Karpas-422 (cell line): ENCODE measurements around the gene MDM4. TPM values are rescaled to one million over a fixed set of nuclear protein-coding genes. Genes with fewer than 3 reads are reported as not detected.
"Not testable (repeated sequence)": the region's sequence is repeated elsewhere in the genome, so short reads cannot be mapped to it uniquely, and the experiment has no call there.

Experiments
- DNase-seq: peaks from one replicate; pipeline ENCODE4 v3.0.0-alpha.2; 2015
- H2AFZ ChIP-seq: fragments of 200-600 bp; sonication (generic); 2 replicates; pipeline ENCODE4 v1.6.1; 2014; ENCODE audit warnings: antibody characterized with exemption, low read length, mixed read lengths
- H3K27ac ChIP-seq: fragments of 200-600 bp; sonication (generic); 2 replicates; pipeline ENCODE4 v1.5.1; 2014; ENCODE audit warnings: mild to moderate bottlenecking, low read length, moderate library complexity
- H3K27me3 ChIP-seq: fragments of 200-600 bp; sonication (generic); 2 replicates; pipeline ENCODE4 v1.6.1; 2014; ENCODE audit warnings: low read length, mixed read lengths
- H3K36me3 ChIP-seq: fragments of 200-600 bp; sonication (generic); 2 replicates; pipeline ENCODE4 v1.6.1; 2014; ENCODE audit warnings: low read length, mixed read lengths; ENCODE audit not compliant: insufficient read depth
- H3K4me1 ChIP-seq: fragments of 200-600 bp; sonication (generic); 2 replicates; pipeline ENCODE4 v1.6.1; 2014; ENCODE audit warnings: mild to moderate bottlenecking, low read length, mixed read lengths
- H3K4me2 ChIP-seq: fragments of 200-600 bp; sonication (generic); 2 replicates; pipeline ENCODE4 v1.6.1; 2014; ENCODE audit warnings: low read length, low read depth, mild to moderate bottlenecking; ENCODE audit not compliant: poor library complexity, severe bottlenecking
- H3K4me3 ChIP-seq: fragments of 200-600 bp; sonication (generic); 2 replicates; pipeline ENCODE4 v1.5.1; 2014; ENCODE audit warnings: mild to moderate bottlenecking, antibody characterized with exemption, low read length, mixed read lengths
- H3K79me2 ChIP-seq: fragments of 200-600 bp; sonication (generic); 2 replicates; pipeline ENCODE4 v1.6.1; 2014; ENCODE audit warnings: mild to moderate bottlenecking, low read length, mixed read lengths
- H3K9ac ChIP-seq: fragments of 200-600 bp; sonication (generic); 2 replicates; pipeline ENCODE4 v1.6.0; 2014; ENCODE audit warnings: low read length
- H3K9me2 ChIP-seq: fragments of 200-600 bp; sonication (generic), shearing (Covaris generic); replicated peaks from 2 replicates; pipeline ENCODE4 v1.6.0; 2014; ENCODE audit warnings: mild to moderate bottlenecking, low read length, moderate library complexity; ENCODE audit not compliant: insufficient read depth
- H3K9me3 ChIP-seq: fragments of 300-700, 200-600 bp; sonication (generic); 2 replicates; pipeline ENCODE4 v1.6.1; 2014; ENCODE audit warnings: low read length, mixed read lengths
- H4K20me1 ChIP-seq: fragments of 200-600 bp; sonication (generic); 2 replicates; pipeline ENCODE4 v1.6.1; 2014; ENCODE audit warnings: mild to moderate bottlenecking, antibody characterized with exemption, low read length, low read depth; ENCODE audit not compliant: insufficient read depth
- total RNA-seq: library from RNA; depleted of rRNA; stranded (reverse); fragments of >200 nt; shearing (Covaris generic); gene quantifications from 2 replicates; pipeline ENCODE4 v1.2.3, GENCODE V29; 2014; ENCODE audit warnings: low replicate concordance

MDM4 gene
- total RNA-seq, 1 experiment from 2014 or later = 96.9 TPM

GRCh38 chr1:204545881-204546280, 29.7 kb downstream of the MDM4 start:
- no peak for DNase-seq
- Histone ChIP-seq H3K9me3 (no peaks in the 10 kb centered on the region), H3K79me2 (peaks cover 49% of the 10 kb centered on the region), H3K4me2 (no peak overlapping the region), H3K4me3 (no peak overlapping the region), H3K27ac (no peak overlapping the region), H4K20me1 (0 out of 2 replicates have a peak, but pooled peaks cover 6% of the 10 kb centered on the region), H3K4me1 (no peaks in the 10 kb centered on the region), H3K9me2 (no peaks in the 10 kb centered on the region), H3K36me3 (peaks cover 92% of the 10 kb centered on the region), H2AFZ (no peak overlapping the region), H3K9ac (no peak overlapping the region), H3K27me3 (no peaks in the 10 kb centered on the region)

- Histone ChIP-seq H2AFZ (no peak overlapping the region), H3K9me3 (no peaks in the 10 kb centered on the region), H3K27ac (no peak overlapping the region), H4K20me1 (no peaks in the 10 kb centered on the region), H3K4me2 (no peak overlapping the region), H3K9me2 (no peaks in the 10 kb centered on the region), H3K4me1 (no peaks in the 10 kb centered on the region), H3K4me3 (no peak overlapping the region), H3K36me3 (peaks cover 77% of the 10 kb centered on the region), H3K9ac (no peak overlapping the region), H3K27me3 (no peaks in the 10 kb centered on the region), H3K79me2 (peaks cover 46% of the 10 kb centered on the region)
- no peak for DNase-seq
These were observed 32.1 kb downstream of the MDM4 start for GRCh38 chr1:204548265-204548664.

- DNase-seq = no peak
- Histone ChIP-seq H3K36me3 (peaks cover 75% of the 10 kb centered on the region), H2AFZ (no peak overlapping the region), H3K27ac (no peak overlapping the region), H3K9me3 (no peaks in the 10 kb centered on the region), H3K4me3 (no peak overlapping the region), H3K4me2 (no peak overlapping the region), H3K9me2 (no peaks in the 10 kb centered on the region), H3K4me1 (no peaks in the 10 kb centered on the region), H4K20me1 (no peaks in the 10 kb centered on the region), H3K79me2 (peaks cover 47% of the 10 kb centered on the region), H3K9ac (no peak overlapping the region), H3K27me3 (no peaks in the 10 kb centered on the region)
These were observed 33.1 kb downstream of the MDM4 start for GRCh38 chr1:204549313-204549712.

- no peak overlapping the region for H3K27ac ChIP-seq
- no peaks in the 10 kb centered on the region for H4K20me1 ChIP-seq
- no peak for DNase-seq
- H3K27me3 ChIP-seq = no peaks in the 10 kb centered on the region
- no peak overlapping the region for H2AFZ ChIP-seq
- H3K9me2 ChIP-seq = no peaks in the 10 kb centered on the region
- H3K36me3 ChIP-seq = peaks cover 65% of the 10 kb centered on the region
- H3K9ac ChIP-seq = no peak overlapping the region
- no peaks in the 10 kb centered on the region for H3K4me1 ChIP-seq
- no peak overlapping the region for H3K4me2 ChIP-seq
- peaks cover 48% of the 10 kb centered on the region for H3K79me2 ChIP-seq
- no peak overlapping the region for H3K4me3 ChIP-seq
- no peaks in the 10 kb centered on the region for H3K9me3 ChIP-seq
These were observed 34.7 kb downstream of the MDM4 start for GRCh38 chr1:204550926-204551325.

GRCh38 chr1:204556458-204557052, 40.3 kb downstream of the MDM4 start:
- Histone ChIP-seq H2AFZ (no peak overlapping the region), H3K4me3 (no peak overlapping the region), H3K36me3 (peaks cover 14% of the 10 kb centered on the region; the same call in 1 of the 2 replicates), H3K27ac (no peak overlapping the region), H3K4me2 (no peak overlapping the region), H3K9me2 (no peaks in the 10 kb centered on the region), H3K9ac (no peak overlapping the region), H3K79me2 (peaks cover 16% of the 10 kb centered on the region), H4K20me1 (no peaks in the 10 kb centered on the region), H3K27me3 (no peaks in the 10 kb centered on the region), H3K4me1 (no peaks in the 10 kb centered on the region), H3K9me3 (no peaks in the 10 kb centered on the region)
- DNase-seq = no peak

- Histone ChIP-seq H3K9me2 (no peaks in the 10 kb centered on the region), H3K9me3 (no peaks in the 10 kb centered on the region), H3K4me1 (peaks cover under 1% of the 10 kb centered on the region), H3K79me2 (peaks cover 11% of the 10 kb centered on the region), H3K4me2 (no peak overlapping the region), H3K27ac (no peak overlapping the region), H3K27me3 (no peaks in the 10 kb centered on the region), H3K9ac (no peak overlapping the region), H3K36me3 (peaks cover 10% of the 10 kb centered on the region; the same call in 1 of the 2 replicates), H3K4me3 (no peak overlapping the region), H2AFZ (no peak overlapping the region), H4K20me1 (no peaks in the 10 kb centered on the region)
- DNase-seq = no peak
These were observed 42.3 kb downstream of the MDM4 start for GRCh38 chr1:204558467-204558866.

GRCh38 chr1:204560002-204560401, 43.8 kb downstream of the MDM4 start:
- not testable (repeated sequence) for H3K4me3 ChIP-seq, H2AFZ ChIP-seq, H3K4me2 ChIP-seq, H3K9me3 ChIP-seq, H3K9ac ChIP-seq, DNase-seq, H3K27ac ChIP-seq, H3K36me3 ChIP-seq, H3K9me2 ChIP-seq, H3K27me3 ChIP-seq, H4K20me1 ChIP-seq, H3K79me2 ChIP-seq
- H3K4me1 ChIP-seq = peaks cover 14% of the 10 kb centered on the region

GRCh38 chr1:204560590-204561150, 44.5 kb downstream of the MDM4 start:
- H3K9ac ChIP-seq = no peak overlapping the region
- no peak for DNase-seq
- H4K20me1 ChIP-seq = no peaks in the 10 kb centered on the region; the same call in 1 of the 2 replicates
- H2AFZ ChIP-seq = no peak overlapping the region
- no peaks in the 10 kb centered on the region; the same call in 1 of the 2 replicates for H3K36me3 ChIP-seq
- no peaks in the 10 kb centered on the region for H3K27me3 ChIP-seq
- no peaks in the 10 kb centered on the region for H3K9me3 ChIP-seq
- peaks cover 7% of the 10 kb centered on the region; the same call in 1 of the 2 replicates for H3K79me2 ChIP-seq
- H3K9me2 ChIP-seq = no peaks in the 10 kb centered on the region
- H3K4me3 ChIP-seq = no peak overlapping the region
- no peak overlapping the region for H3K27ac ChIP-seq
- H3K4me1 ChIP-seq = peaks cover 21% of the 10 kb centered on the region
- no peak overlapping the region for H3K4me2 ChIP-seq
